Fibroblast of skin of right biceps (primary cell): ENCODE results near the gene TMEM30A.

Experiments used
- DNase-seq: peaks from one replicate; pipeline ENCODE4 v3.0.0-alpha.2; 2013

TMEM30A gene

DNA sequence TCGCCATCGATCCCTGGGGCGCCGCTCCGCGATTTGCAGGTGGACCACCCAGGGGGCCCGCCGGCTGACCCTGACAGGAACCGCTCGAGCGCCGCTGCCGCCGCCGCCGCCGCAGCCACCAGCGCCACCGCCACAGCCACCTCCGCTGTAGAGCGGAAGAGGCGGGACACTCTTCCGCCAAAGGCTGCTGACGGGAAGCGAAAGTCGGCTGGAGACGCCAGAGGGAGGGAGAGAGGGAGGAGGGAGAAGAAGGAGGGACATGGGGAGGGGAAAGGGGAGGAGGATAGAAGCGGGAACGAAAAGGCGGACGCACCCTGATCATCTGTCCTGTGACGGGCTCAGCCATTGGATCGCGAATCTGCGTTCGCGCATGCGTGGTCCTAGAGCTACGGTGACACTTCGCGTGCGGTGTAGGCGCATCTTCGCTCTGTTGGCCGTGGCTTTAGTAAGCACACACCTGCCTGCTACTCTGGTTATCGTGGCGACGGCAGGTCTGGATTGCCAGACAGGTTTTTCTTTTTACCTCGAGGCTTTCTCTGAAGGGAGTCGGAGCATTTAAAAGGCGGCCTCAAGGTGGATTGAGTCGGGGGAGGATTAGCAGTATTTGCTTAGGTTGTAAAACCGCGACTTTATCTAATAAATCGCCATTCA is at the start of gene TMEM30A:
TMEM30A (minus strand) TSS at position 161 of the 651 bp plus-strand sequence; CDS start at position 7, 154 bp downstream.
- DNase-seq: peak; percentile 99

DNA sequence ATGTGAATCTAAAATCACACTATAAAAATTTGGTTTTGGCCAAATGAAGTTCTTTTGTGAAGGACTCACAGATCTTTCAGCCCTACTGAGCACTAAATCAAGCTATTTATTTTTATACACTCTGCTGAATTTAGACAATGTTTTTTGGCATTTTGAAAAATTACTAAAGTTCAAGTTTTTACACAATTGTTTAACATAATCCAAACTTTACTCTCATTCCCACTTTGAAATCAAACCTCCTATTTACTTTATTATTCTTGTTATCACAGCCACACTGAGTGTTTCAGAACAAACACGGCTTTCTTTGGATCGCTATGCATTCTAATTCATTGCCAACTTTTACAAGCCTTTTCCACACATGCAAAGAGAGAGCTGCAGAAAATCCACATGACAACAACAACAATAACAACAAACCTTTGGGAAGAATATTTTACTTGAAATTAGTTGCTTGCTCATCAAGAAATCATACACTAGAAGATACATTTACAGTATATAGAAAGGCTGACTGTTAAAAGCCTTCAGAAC is 49.1 kb upstream of the TMEM30A start:
- DNase-seq: no peak

DNA sequence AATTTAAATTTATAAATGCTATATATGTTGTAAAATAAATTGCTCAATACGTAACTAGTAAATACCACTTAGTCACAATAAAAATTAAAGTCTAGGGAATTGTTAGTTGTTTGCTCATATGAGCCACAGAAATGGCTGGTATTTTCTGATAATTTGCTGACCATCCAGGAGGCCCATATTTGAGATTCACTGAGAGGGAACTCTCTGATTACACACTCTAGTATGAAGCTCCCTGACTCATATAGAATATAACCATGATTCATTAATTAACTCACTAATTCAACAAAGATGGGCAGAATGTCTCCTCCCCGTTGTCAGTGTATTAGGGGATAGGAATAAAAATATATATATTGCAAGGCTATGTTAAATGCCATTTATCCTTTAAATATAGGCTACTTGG is 46.6 kb upstream of the TMEM30A start:
- peak; percentile 96 for DNase-seq

DNA sequence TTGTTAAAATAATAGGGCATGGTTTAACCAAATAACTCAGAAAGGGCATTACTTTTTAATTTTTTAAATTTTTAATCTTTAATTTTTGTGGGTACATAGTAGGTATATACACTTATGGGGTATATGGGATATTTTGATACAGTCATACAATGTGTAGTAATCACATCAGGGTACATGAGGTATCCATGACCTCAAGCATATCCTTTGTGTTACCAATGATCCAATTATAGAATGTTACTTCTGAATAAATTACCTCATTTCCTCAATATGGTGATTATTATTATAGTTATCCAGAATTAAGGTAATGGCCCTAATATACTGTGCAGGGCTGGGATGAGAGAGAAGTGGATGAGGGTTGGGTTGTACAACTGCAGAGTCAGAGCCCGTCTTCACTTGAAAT is 45.1 kb upstream of the TMEM30A start:
- DNase-seq: no peak

DNA sequence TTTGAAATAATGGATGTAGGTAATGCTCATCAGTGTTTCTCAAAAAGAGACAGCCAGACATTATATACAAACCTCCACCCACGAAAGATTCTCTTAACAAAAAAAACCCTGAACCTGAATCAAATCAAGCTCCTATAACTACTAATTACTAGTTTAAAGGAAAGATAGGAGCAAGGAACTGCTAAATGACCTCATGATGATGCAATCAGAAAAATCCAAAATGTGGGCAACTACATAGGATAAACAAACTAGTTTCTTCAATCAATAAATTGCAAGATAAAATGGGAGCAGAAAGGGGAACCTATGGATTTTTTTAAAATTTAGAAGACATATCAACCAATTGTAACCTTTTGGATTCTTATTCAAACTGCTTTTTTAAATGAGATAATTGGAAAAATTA is 43.2 kb upstream of the TMEM30A start:
- no peak for DNase-seq

DNA sequence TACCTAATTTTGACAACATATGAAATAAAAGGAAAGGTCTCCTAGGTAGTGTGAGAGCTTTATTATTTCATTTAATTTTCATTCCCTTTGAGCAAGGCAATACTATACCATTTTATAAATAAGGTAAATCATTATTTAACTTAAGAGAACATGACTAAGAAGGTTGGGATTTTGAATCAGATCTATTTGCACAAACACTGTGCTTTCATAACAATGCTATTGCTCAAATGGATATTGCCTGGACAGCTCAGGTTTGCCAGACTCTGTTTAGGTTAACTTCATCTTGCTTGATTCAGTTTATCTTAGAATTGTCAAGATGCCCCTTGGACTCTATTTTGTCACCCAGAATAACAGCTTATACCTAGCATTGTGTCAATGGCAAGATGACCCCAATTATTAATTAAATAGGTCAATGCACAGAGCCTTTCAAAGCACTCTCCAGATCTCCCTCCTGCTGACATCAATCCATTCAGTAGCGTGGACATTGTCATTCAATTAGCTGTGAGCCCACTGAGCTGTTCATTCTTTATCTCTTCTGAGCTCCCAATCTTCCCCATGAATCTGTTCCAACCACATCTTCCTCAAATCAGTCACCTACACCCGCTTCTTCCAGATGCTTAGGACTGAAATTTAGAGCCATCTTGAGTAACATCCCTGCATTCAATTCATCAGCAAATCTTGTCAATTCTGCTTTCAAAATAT is 42.1 kb upstream of the TMEM30A start:
- no peak for DNase-seq

DNA sequence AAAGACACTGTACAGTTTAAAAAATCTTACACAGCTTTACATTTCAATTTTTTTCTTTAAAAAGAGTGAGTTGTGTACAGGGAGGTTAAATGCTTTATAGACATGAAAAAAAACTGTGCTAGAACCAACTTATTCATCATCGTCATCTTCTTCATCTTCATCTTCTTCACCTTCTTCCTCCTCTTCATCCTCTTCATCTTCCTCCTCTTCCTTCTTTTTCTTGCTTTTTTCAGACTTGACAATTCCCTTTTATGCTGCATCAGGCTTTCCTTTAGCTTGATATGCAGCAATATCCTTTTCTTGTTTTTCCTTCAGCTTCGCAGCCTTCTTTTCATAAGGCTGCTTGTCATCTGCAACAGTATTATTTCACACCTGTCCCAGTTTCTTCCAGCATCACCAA is 34.3 kb upstream of the TMEM30A start:
- DNase-seq: no peak

DNA sequence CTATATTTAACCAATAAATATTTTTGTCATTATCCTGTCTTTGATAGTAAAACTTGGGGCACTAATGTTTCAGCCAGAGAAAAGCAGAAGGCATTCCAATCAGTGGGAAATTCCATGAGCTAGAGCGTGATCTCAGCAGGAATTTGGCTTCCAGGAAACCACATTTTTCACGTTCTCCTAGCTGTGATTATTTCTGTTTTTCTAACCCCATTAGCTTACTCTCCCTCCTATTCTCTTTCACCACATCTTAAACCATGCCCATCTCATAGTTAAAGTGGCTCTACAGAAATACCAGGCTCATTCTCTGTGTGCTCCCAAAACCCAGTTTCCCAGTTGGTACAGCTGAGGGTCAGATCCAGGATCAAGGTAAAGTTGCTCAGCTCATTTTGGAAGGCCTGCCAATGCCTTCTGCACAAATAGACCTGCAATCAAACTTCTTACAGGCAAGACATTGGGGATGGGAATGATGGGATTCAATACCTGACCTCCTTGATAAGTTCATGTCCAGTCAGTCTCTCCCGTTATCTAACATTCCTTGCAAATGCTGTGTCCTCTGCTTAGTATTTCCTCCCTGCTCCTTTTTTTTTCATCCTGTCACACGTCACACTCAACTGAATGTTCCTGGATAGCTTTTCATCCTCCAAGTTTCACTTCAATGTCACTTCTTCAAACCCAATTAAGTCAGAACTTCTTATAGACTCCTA is 33.1 kb upstream of the TMEM30A start:
- peak; percentile 87 for DNase-seq

DNA sequence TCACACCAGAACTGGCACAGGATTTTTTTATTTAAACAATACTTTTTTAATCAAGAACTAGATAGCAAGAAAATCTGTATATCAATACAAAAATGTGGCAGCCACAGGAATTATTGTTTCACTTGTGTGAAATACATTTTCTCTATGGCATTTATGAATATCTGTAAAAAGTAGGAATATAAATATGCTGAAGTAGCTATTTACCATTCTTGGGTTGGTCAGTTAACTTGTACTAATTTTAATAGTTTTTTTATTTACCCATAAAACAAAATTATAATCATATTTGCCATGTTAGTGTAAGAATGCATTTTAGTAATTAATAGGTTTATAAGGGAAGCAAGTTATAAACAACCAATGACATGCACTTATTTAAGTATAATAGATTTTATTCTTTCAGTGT is 31.4 kb upstream of the TMEM30A start:
- DNase-seq: no peak

DNA sequence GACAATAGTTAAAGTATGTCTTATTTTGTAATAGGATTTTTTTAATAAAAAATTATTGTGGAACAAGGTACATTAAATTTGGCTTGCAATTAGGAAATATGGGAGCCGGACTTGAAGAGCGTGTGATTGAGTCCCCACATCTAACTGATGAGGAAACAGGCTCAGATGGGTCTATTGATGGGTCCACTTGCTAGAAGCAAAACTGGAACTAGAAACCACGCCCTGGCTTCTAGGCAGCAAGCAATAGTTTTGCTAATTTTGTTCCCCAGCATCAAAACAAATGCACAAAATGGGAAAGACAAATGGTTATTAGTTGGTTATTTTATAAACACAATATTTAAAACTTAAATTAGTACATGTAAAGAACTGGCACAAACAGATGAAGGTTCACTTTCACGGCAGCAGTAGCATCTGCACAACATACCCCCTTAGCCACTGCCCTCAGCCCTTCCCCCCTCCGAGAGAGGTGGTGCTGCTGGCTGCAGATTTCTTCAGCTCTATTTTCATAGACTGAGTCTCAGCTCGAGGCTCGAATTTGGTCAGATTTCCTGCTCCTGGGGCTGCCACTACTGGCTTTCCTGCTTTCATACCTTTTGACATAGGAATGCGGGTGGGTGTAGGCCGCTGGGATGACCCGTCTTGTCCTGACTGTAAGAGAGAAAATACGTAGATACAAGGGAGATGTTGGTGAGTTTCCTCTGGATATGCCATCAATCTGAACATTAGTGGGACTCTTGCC is 23.8 kb upstream of the TMEM30A start:
- DNase-seq: no peak

DNA sequence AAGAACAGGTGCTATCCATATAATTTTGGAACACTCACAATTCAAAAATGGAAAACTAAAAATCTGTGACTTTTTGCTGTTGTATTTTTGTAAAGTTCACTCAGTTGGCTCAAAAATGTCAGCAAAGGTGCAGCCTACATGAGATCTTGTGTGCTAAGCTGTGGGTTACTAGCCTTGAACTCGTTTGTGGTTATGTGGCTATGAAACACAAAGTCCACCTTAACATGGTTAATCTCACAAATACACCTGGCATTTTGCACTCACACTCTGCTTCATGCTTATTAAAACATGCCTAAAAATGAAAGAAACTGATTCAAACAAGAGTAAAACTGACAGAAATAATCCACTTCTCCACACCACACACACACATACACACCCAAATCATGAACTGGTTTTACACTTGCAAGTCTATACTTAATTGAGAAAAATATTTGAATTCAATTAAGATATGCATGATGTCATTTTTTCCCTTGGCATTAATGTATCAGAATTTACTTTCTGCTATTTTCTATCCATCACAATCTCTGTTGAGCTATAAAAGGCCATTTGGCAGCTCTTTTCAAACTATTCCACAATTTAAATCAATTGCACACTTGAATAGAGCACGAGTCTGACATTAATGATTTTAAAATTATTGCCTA is 22.9 kb upstream of the TMEM30A start:
- DNase-seq: no peak

DNA sequence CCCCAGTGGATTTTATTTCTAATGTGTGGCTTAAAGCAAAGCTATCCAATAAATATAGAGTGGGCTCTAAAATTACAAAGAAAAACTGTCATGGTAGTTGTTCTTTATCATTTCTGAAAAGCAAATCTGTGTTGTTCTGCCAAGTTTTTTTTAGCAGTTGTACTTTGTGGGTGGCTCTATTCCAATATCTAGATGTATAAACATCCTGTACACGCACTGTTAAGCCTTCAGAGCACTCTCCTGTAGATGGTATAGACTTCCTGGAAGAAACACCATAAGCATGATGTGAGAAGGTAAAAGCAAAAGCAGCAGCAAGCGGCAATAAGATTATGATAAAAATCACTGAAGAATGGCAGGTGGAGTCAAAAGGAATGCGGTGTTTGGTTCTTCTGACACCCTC is 21.5 kb upstream of the TMEM30A start:
- DNase-seq: no peak

DNA sequence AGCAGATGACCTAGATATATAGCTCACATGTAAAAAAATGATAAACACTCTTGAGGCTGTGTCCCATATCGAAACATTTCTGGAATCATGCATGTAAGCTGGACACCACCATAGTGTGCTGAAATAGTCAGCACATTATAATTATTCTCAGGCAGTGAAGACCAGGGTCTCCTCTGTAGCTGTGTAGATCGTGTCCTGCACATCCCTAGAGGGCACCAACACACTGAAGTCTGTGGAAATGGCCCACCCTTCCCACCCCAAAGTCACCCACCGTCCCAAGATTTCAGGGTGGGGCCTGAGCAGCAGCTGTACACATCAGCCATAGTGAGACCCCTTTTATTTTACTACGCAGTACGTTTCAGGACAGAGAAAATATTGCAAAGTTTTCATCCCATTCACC is 21.0 kb upstream of the TMEM30A start:
- DNase-seq: no peak

DNA sequence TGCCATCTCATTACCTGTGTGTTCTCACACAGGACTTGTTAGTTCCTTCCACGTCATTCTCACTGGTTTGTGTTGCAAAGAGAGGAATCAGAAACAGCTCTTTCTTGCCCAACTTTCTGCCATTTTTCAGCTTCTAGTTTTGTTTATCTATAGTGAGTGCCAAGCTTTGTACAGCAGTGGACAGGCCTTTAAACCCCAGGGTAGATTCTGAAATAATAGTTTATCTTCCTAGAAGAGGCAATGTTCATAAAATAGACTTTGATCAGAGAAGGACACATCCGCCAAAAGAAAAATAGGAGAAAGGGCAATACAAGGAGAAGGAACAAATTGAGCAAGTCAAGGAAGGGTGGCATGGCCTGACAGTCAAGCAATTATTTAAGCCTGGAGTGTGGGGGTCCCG is 17.7 kb upstream of the TMEM30A start:
- no peak for DNase-seq

DNA sequence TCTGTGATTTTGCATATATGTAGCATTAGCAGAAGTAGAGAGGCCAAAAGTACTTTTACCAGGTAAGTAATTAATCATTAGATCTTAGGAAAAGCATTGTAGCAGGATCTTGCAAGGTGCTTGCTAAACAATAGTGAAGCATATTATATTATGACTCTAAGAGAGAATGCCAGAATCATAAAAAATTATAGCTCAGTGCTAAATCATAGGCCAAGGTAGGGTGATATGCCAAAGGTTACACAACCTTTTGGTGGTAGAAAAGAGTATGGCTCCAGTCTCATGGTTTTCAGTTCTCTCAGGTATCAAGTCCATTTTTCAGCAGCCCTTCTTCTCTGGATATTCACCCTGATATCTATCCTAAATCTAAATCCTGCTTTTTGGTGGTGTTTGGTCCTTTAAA is 16.9 kb upstream of the TMEM30A start:
- DNase-seq: no peak

DNA sequence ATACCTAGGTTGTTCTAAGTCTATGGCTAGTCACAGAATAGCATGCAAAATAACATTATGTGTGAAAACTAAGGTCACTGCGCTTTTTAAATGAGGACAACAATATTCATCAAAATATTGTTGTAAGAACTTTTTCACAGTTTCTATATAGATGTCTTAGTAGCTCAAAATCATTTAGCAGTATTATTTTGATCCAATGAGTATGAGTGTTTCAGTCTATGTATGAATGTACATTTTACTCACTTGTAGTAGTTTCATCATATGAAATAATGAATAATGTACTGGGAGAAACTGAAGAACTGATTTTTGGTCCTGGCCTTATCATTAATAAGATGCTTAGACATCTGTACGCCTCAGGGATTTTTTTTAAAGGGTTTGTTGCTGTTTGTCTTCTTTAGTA is 16.5 kb upstream of the TMEM30A start:
- DNase-seq: no peak

DNA sequence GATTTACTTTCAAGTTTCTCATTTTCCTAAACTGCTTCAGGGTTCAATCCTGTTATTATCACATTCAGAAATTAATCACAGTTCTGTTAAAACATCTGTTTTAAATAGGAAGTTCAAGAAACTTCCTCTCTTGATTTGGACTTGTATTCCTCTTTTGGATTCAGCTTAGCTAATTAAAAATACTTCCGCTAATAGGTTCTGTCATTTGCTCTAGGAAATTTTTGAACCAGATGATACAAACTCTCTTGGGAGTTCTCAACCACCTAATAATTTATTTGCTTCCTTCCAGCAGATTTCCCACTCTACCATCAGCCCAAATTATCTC is 15.9 kb upstream of the TMEM30A start:
- DNase-seq: no peak

DNA sequence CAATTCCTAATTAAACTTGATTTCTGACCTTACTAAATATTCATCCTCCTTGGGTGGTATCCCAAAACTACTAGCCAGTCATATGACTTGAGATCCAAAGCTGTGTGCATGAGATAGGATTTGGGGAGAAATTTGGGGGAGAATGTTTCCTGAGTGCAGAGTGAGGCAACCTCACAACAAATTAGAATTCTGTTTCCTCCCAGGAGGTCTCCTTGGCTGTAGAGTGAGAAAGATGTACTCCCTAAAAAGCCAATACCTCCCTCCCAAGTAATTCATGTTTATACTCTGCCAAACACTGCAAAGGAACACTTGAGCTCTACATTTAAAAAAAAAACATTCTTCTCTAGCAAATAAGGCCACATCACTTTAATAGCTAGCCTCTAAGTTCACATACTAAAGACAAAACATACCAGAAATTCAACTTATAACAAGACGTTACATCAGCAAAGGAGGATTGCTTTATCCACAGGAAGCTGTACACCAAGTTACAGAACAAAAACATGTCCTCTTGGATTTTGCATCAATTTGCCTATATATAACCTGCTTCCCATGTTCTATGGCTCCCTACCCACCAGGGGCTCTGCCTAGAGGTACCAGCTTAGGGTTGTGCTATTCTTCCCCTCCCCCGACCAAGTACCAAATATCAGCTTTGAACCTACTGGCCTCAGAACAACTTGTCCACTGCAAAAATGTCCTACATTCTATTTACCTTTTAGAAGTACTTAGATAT is 15.4 kb upstream of the TMEM30A start:
- peak; percentile 16 for DNase-seq

DNA sequence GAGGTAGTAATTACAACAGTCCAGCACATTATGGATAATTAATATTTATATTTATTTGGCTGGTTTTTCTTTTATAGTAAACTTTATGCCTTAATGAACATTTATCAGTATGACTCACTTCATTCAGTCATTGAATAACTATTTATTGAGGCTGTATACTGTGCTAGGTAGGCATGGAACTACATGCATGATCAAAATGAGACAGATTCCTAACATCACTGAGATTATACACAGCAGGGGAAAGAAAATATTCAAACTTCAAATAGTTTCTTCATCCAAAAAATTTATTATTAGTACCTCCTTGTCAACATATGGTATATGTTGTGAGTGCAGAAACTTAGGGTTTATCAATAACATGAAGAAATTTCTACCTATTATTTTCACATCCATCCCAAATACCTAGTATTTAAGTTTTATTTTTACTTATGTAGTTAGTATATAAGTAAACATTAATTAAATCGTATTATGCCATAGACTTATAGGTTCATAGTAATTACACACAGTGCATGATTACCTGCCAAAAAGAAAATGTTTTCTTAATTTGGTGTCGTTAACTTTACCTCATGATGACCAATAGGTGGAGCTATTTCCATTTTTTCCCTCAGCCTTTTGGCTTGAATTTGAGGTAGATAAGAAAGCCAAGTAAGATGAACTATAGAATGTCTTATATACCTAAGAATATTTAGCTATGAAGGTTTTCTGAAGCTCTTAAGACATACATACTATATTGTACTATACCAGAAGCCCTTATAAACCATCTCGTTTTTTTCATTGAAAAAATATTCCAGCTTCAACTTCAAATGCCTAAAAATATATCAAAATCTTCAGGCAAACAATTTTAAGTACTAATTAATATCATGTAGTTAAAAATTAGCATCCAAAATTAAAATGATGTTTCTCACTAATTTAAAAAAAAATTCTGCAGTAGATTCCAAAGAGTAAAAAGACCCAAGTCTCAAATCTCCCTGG is 12.5 kb upstream of the TMEM30A start:
- peak; percentile 71 for DNase-seq

DNA sequence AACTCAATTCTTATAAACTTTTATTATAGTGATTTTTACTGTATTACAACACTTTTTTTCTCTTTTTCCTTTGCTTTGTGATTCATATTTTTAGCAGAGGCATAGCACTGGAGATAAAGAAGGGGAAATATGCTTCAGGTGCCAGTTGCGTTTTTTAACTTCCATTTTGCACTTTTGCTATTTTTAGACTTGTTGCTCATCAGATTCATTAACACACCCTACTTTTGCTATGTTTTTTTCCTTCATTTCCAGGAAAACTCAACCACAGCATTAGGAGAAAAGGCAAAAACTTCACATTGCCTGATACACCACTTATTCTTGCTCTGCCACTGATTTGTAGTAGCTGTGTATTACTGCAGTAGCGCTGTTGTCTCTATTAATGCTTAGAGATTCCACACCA is 8.0 kb upstream of the TMEM30A start:
- no peak for DNase-seq

DNA sequence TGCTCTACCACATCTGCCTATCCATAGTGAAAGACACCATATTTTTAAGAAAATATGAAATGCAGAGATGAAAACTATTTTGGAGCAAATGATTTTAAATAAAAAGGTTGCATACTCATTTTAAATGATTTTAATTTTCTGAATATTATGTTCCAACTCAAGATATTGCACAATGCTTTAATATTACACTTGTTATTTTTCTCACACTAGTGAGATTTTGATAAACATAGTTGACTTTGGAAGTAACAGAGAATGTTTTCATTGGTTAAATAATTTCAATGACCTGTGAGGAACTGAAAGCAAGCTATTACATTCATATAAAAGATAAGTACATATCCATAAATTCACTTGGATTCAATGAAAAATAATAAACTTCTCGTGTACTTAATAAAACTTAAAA is 7.2 kb upstream of the TMEM30A start:
- no peak for DNase-seq
